D721Med (cell line): ENCODE measurements around the gene ABHD11.

Experiments used
- DNase-seq: peaks from one replicate; pipeline ENCODE4 v3.0.0; 2011; ENCODE audit warnings: low spot score; ENCODE audit not compliant: insufficient read length
- FAIRE-seq: peaks from 2 replicates; lab custom pipeline; 2011; peaks lifted over from hg19 to GRCh38; lab: Jason Lieb, UNC
- TF ChIP-seq, protein P1 (sequence below): IDR thresholded peaks from 2 replicates; pipeline ENCODE4 v1.5.1; 2012; ENCODE audit warnings: mild to moderate bottlenecking, control low read depth; ENCODE audit not compliant: insufficient read depth; ENCODE audit errors: missing control alignments

ABHD11 gene

DNA sequence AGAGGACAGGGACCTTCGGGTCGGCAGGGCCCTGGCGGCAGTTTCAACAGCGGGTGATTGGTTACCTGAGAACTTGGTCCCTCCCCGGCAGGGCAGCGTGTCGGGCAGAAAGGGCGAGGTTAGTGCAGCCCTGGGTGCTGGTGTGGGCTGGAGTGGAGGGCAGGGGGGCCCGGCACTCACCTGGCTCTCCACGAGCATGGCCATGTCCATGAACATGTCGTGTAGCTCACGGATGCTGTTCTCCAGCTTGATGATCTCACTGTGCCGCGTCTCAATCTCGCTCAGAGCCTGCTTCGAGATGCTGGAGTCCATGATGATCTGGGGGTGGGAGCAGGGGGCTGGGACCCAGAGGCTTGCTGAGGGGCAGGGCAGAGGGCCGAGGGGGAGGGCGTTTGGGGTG is 35.9 kb downstream of the ABHD11 start:
- no peak for DNase-seq
- FAIRE-seq = no peak
- TF ChIP-seq, protein P1, sequence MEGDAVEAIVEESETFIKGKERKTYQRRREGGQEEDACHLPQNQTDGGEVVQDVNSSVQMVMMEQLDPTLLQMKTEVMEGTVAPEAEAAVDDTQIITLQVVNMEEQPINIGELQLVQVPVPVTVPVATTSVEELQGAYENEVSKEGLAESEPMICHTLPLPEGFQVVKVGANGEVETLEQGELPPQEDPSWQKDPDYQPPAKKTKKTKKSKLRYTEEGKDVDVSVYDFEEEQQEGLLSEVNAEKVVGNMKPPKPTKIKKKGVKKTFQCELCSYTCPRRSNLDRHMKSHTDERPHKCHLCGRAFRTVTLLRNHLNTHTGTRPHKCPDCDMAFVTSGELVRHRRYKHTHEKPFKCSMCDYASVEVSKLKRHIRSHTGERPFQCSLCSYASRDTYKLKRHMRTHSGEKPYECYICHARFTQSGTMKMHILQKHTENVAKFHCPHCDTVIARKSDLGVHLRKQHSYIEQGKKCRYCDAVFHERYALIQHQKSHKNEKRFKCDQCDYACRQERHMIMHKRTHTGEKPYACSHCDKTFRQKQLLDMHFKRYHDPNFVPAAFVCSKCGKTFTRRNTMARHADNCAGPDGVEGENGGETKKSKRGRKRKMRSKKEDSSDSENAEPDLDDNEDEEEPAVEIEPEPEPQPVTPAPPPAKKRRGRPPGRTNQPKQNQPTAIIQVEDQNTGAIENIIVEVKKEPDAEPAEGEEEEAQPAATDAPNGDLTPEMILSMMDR = no peak

DNA sequence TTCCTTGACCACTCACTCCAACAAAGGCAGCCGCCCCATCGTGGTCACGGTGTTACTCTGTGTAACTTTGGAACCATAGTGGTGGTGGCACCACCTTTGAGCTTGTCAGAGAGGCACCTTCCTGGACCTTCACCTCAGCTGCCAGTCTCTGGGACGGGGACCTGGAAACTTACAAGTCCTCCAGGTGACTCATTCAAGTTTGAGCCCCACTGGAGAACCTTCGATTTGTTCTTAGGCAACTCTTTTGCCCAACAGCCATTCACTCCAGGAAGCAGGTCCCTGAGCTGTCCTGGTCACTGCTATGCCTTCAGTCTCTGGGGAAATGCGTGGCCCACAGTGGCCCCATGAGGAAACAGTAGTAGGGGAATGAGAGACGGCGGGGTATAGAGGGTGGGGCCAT is 36.4 kb downstream of the ABHD11 start:
- DNase-seq = no peak
- TF ChIP-seq, protein P1 = no peak
- no peak for FAIRE-seq

DNA sequence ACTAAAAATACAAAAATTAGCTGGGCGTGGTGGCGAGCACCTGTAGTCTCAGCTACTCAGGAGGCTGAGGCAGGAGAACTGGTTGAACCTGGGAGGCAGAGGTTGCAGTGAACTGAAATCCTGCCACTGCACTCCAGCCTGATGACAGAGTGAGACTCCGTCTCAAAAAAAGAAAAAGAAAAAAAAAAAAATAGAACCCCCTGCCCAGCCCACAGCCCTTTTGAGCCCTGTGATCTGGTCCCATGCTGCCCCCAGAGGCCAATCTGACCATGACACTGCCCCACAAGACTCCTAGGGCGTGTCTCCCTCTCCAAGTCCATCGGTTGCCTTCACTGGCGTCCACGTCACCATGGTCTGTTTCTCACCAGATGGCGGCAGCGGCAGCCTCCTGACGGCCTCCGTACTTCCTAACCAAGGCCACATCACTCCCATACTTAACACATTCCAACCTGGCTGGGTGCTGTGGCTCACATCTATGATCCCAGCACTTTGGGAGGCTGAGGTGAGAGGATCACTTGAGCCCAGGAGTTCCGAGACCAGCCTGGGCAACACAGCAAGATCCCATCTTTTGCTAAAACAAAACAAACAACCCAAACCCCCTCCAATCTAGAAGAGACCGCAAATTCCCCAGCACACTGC is 37.1 kb downstream of the ABHD11 start:
- TF ChIP-seq, protein P1 = peak; percentile 41
- DNase-seq (no peak), FAIRE-seq (no peak)

DNA sequence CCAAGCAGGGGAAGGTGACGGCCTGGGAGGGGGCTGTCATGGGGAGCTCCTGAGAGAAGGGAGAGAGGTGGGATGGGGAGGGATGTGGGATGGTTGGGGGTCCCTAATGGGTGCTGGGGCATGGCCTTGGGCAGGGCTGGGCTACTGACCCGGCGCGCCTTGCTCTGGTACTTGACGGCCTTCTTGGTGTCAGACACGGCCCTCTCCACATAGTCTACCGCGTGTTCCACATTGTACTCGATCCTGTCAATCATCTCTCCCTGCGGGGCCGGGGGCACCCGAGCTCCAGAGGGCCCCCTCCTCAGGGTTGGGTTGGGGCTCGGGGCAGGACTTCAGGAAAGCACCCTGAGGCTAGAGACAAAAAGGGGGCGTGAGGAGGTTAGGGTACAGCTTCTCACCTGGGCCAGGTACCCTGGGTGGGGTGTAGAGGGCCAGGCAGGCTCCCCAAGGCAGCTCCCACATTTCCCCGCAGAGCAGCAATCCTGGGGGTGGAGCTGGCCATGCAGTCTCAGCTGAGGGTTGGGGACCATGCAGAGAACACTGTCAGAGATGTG is 37.9 kb downstream of the ABHD11 start:
- DNase-seq (no peak), FAIRE-seq (no peak)
- TF ChIP-seq, protein P1 = no peak

DNA sequence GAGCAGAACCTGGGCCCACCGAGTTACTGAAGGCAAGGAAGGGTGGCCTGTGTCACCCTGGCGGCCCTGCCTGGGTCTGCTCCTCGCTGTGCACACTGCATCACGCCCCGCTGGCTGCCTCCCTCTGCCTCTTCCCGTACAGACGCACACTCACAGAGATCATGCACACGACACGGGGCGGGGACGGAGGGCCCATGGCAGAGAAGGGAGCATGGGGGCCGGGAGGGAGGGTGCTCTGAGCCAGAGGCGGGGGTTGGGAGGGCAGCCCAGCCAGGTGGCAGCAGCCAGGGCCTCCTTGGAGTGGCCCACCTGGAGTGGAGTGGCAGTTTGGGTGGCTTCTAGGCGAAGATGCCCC is 38.6 kb downstream of the ABHD11 start:
- TF ChIP-seq, protein P1 = no peak
- DNase-seq = no peak
- FAIRE-seq = no peak

DNA sequence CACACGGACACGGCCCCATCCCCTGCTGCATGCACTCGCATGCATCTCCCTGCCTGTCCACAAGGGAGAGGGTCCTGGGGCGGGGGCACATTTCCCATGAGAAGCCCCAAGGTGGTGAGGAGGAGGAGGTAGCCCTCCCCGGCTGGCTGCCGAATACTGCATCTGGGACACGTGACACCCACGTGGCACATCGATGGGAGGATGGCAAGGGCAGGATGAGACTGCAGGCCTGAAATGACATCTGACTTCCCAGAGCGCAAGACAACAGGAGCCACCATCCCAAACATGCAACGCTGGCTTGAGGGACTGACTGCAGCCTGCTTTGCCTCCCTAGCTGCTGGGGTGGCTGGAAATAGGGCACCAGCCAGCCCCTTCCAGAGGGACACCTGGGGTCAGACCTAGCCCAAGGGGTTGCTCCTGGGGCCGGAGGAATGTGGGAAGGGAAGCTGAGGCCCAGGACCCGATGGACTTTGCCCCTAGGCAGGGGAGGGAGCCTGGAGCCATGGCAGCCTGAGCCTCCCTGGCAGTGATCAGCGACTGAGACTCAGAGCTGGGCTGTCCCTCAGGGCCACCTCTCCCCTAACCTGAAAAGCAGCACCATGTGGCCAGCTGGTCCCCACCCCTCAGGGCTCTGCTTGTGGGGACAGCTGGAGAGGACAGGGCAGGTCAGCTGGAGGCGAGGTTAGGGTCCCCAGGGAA is 39.1 kb downstream of the ABHD11 start:
- TF ChIP-seq, protein P1 = no peak
- DNase-seq = no peak
- no peak for FAIRE-seq

DNA sequence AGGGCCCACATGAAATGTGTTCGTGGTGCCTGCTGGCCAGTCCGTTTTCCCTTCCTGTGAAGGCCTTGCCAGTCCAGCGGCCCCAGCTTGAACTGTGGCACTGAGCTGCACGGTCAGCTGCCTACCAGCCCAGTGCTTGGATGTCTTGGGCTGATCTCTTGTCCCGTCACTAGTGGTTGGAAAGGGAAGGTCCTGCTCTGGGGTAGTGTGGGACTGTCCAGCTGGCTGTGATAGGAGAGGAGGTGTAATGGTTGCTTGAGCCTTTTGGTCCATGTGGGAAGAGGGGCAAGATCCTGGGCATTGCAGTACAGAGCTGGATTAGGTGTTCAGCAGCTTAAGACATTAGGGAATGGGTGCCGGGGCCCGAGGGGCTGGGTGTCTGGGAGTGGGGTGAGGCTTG is 40.2 kb downstream of the ABHD11 start:
- DNase-seq (no peak), FAIRE-seq (no peak)
- TF ChIP-seq, protein P1 = no peak
